Testis (tissue), 2 donors: ENCODE measurements around the gene FXYD4.

Experiments used
- POLR2A ChIP-seq: fragments of 450-650 bp; IDR thresholded peaks from one replicate; pipeline ENCODE4 v1.6.1; 2017; ENCODE audit warnings: antibody characterized with exemption, mild to moderate bottlenecking, moderate library complexity
- TF ChIP-seq, protein P1 (sequence below), 3 experiments: fragments of 450-650 bp in 2 of 3; fragments of 200-600 bp in 1 of 3; sonication (generic) in 1 of 3; IDR thresholded peaks; one replicate each; pipeline ENCODE4 v1.5.1; 2016 to 2019; ENCODE audit warnings: antibody characterized with exemption in 3 of 3, mild to moderate bottlenecking in 2 of 3, moderate library complexity in 1 of 3

DNA sequence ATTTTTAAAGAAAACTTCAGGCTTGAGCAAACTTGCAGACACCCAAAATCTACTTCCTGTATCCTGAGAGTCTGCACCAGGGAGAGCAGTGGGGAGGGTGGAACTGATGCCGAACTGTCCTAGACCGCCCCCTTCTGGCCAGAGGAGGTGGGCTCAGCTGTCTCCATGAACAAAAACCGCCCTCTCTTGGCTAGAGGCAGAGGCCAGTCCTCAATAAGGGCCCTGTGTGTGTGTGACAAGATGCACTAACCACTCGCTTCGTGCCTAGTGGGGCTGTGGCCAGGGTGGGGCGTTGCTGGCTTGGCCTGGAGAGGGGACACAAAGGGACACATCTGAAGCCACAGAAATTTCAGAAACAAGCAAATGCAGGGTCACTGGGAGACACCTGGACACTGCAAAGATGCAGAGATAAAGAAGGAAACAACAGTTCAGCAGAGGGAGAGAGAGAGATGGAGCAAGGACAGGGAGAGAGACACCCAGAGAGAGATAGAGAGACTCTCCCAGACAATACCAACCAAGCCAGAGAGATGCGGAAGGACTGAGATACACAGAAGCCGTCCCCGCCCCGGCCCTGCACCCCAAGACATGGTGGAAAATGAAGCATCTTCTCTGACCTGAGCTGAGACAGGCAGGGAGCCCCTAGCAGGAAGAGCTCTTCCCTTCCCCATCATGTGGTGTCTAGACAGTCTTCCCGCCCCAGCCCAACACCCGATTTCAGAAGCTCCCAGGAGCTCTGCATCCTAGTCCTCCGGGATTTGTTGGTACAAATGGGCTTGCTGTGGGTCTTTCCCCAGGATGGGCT is 22.7 kb upstream of the FXYD4 start:
- no peak for TF ChIP-seq POLR2A
- TF ChIP-seq, protein P1, sequence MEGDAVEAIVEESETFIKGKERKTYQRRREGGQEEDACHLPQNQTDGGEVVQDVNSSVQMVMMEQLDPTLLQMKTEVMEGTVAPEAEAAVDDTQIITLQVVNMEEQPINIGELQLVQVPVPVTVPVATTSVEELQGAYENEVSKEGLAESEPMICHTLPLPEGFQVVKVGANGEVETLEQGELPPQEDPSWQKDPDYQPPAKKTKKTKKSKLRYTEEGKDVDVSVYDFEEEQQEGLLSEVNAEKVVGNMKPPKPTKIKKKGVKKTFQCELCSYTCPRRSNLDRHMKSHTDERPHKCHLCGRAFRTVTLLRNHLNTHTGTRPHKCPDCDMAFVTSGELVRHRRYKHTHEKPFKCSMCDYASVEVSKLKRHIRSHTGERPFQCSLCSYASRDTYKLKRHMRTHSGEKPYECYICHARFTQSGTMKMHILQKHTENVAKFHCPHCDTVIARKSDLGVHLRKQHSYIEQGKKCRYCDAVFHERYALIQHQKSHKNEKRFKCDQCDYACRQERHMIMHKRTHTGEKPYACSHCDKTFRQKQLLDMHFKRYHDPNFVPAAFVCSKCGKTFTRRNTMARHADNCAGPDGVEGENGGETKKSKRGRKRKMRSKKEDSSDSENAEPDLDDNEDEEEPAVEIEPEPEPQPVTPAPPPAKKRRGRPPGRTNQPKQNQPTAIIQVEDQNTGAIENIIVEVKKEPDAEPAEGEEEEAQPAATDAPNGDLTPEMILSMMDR (IDR thresholded peaks at IDR 0.05): peak; percentile 54 to 85 (median 68)
